GM23338 (cell line): ENCODE measurements around the gene LPAR1.
"Not testable (repeated sequence)": the region's sequence is repeated elsewhere in the genome, so short reads cannot be mapped to it uniquely, and the experiment has no call there.

ENCODE experiments used
- CTCF ChIP-seq, 2 experiments: fragments of 200-600 bp in 1 of 2; sonication (generic) in 1 of 2; conservative IDR thresholded peaks; 2 replicates each; pipeline versions ENCODE4 v1.5.1 to v1.6.1; 2016 to 2017; ENCODE audit warnings: antibody characterized with exemption in 2 of 2, low read depth in 2 of 2, mild to moderate bottlenecking in 2 of 2, moderate library complexity in 1 of 2
- EZH2 ChIP-seq: fragments of 200-600 bp; sonication (generic); IDR thresholded peaks from one replicate; pipeline ENCODE4 v1.8.0; 2017; ENCODE audit warnings: antibody characterized with exemption, mild to moderate bottlenecking, low read depth; ENCODE audit not compliant: unreplicated experiment
- EZH2phosphoT487 ChIP-seq: fragments of 200-600 bp; sonication (generic); IDR thresholded peaks from one replicate; pipeline ENCODE4 v1.8.1; 2018; ENCODE audit warnings: antibody characterized with exemption; ENCODE audit not compliant: unreplicated experiment
- POLR2AphosphoS5 ChIP-seq: IDR thresholded peaks from 2 replicates; pipeline ENCODE4 v1.6.1; 2016; ENCODE audit warnings: antibody characterized with exemption, low read depth
- REST ChIP-seq: IDR thresholded peaks from one replicate; pipeline ENCODE4 v1.6.1; 2018; ENCODE audit warnings: antibody characterized with exemption; ENCODE audit not compliant: unreplicated experiment
- STAT1 ChIP-seq: IDR thresholded peaks from one replicate; pipeline ENCODE4 v1.6.1; 2016; ENCODE audit warnings: antibody characterized with exemption; ENCODE audit not compliant: unreplicated experiment

- TF ChIP-seq CTCF (conservative IDR thresholded peaks at IDR 0.05; ENCODE audit: low read depth in 2 of 2); EZH2; POLR2AphosphoS5; REST; EZH2phosphoT487; STAT1: not testable (repeated sequence)
These were observed 213.1 kb downstream of the LPAR1 start for GRCh38 chr9:110825129-110825528.
